Vagina (tissue), 2 donors: ENCODE measurements around the gene GPX7.

ENCODE experiments used
- CTCF ChIP-seq, 3 experiments: fragments of 450-650 bp in 2 of 3; fragments of 200-600 bp in 1 of 3; sonication (generic) in 1 of 3; IDR thresholded peaks; one replicate each; pipeline ENCODE4 v1.5.1; 2017 to 2019; ENCODE audit warnings: antibody characterized with exemption in 3 of 3, mild to moderate bottlenecking in 2 of 3, moderate library complexity in 2 of 3
- POLR2AphosphoS5 ChIP-seq, 2 donors: sonication (generic); formaldehyde crosslinking; IDR thresholded peaks; one replicate each; pipeline ENCODE4 v1.9.0; 2017; ENCODE audit warnings: antibody characterized with exemption in 2 of 2, mild to moderate bottlenecking in 2 of 2, low read depth in 1 of 2; ENCODE audit not compliant: insufficient read depth in 1 of 2

GRCh38 chr1:52579415-52579814 lies 22.8 kb upstream of the GPX7 start:
- TF ChIP-seq CTCF (IDR thresholded peaks at IDR 0.05) (no peak), POLR2AphosphoS5 (IDR thresholded peaks at IDR 0.05; ENCODE audit: insufficient read depth in 1 of 2, low read depth in 1 of 2) (no peak)
